HCT116 (cell line): ENCODE measurements around the gene ARFGEF3. TPM values are rescaled to one million over a fixed set of nuclear protein-coding genes. Genes with fewer than 3 reads are reported as not detected.

Experiments used
- ATAC-seq: fragments of 200-7000 bp; cut with Tn5 transposase; 2 replicates; pipeline ENCODE4 v1.9.1; 2020; ENCODE audit warnings: mild to moderate bottlenecking, moderate library complexity
- BruUV-seq: library from RNA; stranded (reverse); fragments of 400-500 nt; replicated peaks from 2 replicates; lab custom pipeline; 2021; lab: Mats Ljungman, UMichigan
- CTCF ChIA-PET: fragments of 300-600 bp; sonication (Branson Sonifier 250); formaldehyde crosslinking; loops from one replicate; lab custom pipeline; 2021; ENCODE audit warnings: antibody characterized with exemption; lab: Charles Lee
- POLR2A ChIA-PET: fragments of 300-600, 350-600 bp; sonication (Branson Sonifier 250); formaldehyde crosslinking; loops from one replicate; lab custom pipeline; 2021; ENCODE audit warnings: antibody characterized with exemption; lab: Charles Lee
- RAD21 ChIA-PET, 2 experiments: fragments of 300-600 bp; sonication (Branson Sonifier 250); formaldehyde crosslinking; loops; one replicate each; lab custom pipeline; 2023; ENCODE audit warnings: low total read pairs in 2 of 2; ENCODE audit not compliant: uncharacterized antibody in 2 of 2, unreplicated experiment in 2 of 2, low non-redundant PET in 1 of 2; lab: Charles Lee
- DNase-seq: peaks from one replicate; pipeline ENCODE4 v3.0.0-alpha.2; 2010; ENCODE audit warnings: low read depth, low spot score
- H2AFZ ChIP-seq: fragments of 200-600 bp; shearing (Covaris generic), sonication (generic); 2 replicates; pipeline ENCODE4 v1.6.1; 2017; ENCODE audit warnings: low read depth, mixed run types, mixed read lengths, antibody characterized with exemption, low read length; ENCODE audit not compliant: poor library complexity, severe bottlenecking
- H3K27ac ChIP-seq: 2 replicates; pipeline ENCODE4 v1.5.1; 2012; ENCODE audit warnings: low read depth, low read length
- H3K27me3 ChIP-seq: fragments of 200-600 bp; sonication (generic); 2 replicates; pipeline ENCODE4 v1.6.1; 2016; ENCODE audit warnings: mixed run types, low read length, mixed read lengths; ENCODE audit not compliant: insufficient read depth
- H3K36me3 ChIP-seq, 2 experiments: fragments of 200-500 bp in 1 of 2; fragments of 200-600 bp in 1 of 2; sonication (Bioruptor generic) in 1 of 2; sonication (generic) in 1 of 2; 2 replicates each; pipeline versions ENCODE4 v1.5.1 to v1.6.1; 2014 to 2016; ENCODE audit warnings: low read length in 2 of 2, inconsistent platforms in 1 of 2, mixed read lengths in 1 of 2, mixed run types in 1 of 2; ENCODE audit not compliant: insufficient read depth in 2 of 2, control insufficient read depth in 1 of 2
- H3K4me1 ChIP-seq, 2 experiments: fragments of 200-600 bp in 1 of 2; sonication (generic) in 1 of 2; 2 replicates each; pipeline versions ENCODE4 v1.5.1 to v1.6.1; 2012 to 2017; ENCODE audit warnings: low read length in 2 of 2, inconsistent platforms in 1 of 2, mild to moderate bottlenecking in 1 of 2, mixed read lengths in 1 of 2, mixed run types in 1 of 2, moderate library complexity in 1 of 2; ENCODE audit not compliant: insufficient read depth in 2 of 2, control insufficient read depth in 1 of 2
- H3K4me2 ChIP-seq: fragments of 200-600 bp; sonication (generic); 2 replicates; pipeline ENCODE4 v1.6.1; 2017; ENCODE audit warnings: mixed run types, low read length, mixed read lengths
- H3K4me3 ChIP-seq, 2 experiments: fragments of 200-600 bp in 1 of 2; sonication (generic) in 1 of 2; replicated peaks in 1 of 2; 2 replicates each; pipeline ENCODE4 v1.5.1; 2011 to 2016; ENCODE audit warnings: low read length in 2 of 2, control low read depth in 1 of 2, low read depth in 1 of 2, mild to moderate bottlenecking in 1 of 2, mixed read lengths in 1 of 2, mixed run types in 1 of 2
- H3K79me2 ChIP-seq: fragments of 200-600 bp; sonication (generic); 2 replicates; pipeline ENCODE4 v1.6.1; 2017; ENCODE audit warnings: mild to moderate bottlenecking, mixed run types, low read length, moderate library complexity, mixed read lengths; ENCODE audit not compliant: insufficient read depth
- H3K9ac ChIP-seq: fragments of 200-600 bp; sonication (generic); 2 replicates; pipeline ENCODE4 v1.6.1; 2016; ENCODE audit warnings: low read length, mixed read lengths
- H3K9me2 ChIP-seq: fragments of 200-600 bp; sonication (generic), shearing (Covaris generic); 2 replicates; pipeline ENCODE4 v1.6.1; 2017; ENCODE audit warnings: mixed run types, mild to moderate bottlenecking, moderate library complexity; ENCODE audit not compliant: insufficient read depth
- H3K9me3 ChIP-seq, 2 experiments: fragments of 200-500 bp in 1 of 2; fragments of 200-600 bp in 1 of 2; sonication (Bioruptor generic) in 1 of 2; sonication (generic) in 1 of 2; 2 replicates each; pipeline ENCODE4 v1.6.1; 2014 to 2017; ENCODE audit warnings: low read length in 2 of 2, mixed read lengths in 2 of 2, inconsistent platforms in 1 of 2, low read depth in 1 of 2, mild to moderate bottlenecking in 1 of 2, mixed run types in 1 of 2, moderate library complexity in 1 of 2; ENCODE audit not compliant: control insufficient read depth in 1 of 2, insufficient read depth in 1 of 2
- H4K20me1 ChIP-seq: fragments of 200-600 bp; sonication (generic), shearing (Covaris generic); 2 replicates; pipeline ENCODE4 v1.6.1; 2017; ENCODE audit warnings: mixed run types, mild to moderate bottlenecking, moderate library complexity; ENCODE audit not compliant: insufficient read depth
- CBX3 ChIP-seq: IDR thresholded peaks from 2 replicates; pipeline ENCODE4 v1.6.1; 2012; ENCODE audit warnings: low read depth
- CEBPB ChIP-seq: IDR thresholded peaks from 2 replicates; pipeline ENCODE4 v1.6.1; 2012; ENCODE audit warnings: low read depth
- EGR1 ChIP-seq: IDR thresholded peaks from 2 replicates; pipeline ENCODE4 v1.6.1; 2012; ENCODE audit warnings: low read depth
- FOSL1 ChIP-seq: IDR thresholded peaks from 2 replicates; pipeline ENCODE4 v1.6.1; 2012; ENCODE audit warnings: low read depth
- JUND ChIP-seq: IDR thresholded peaks from 2 replicates; pipeline ENCODE4 v1.6.1; 2012
- POLR2A ChIP-seq: IDR thresholded peaks from 2 replicates; pipeline ENCODE4 v1.7.0; 2011; ENCODE audit warnings: borderline replicate concordance; ENCODE audit not compliant: insufficient read depth, insufficient read length; ENCODE audit errors: extremely low read depth
- SP1 ChIP-seq: IDR thresholded peaks from 2 replicates; pipeline ENCODE4 v1.6.1; 2012; ENCODE audit warnings: low read depth
- SRF ChIP-seq: IDR thresholded peaks from 2 replicates; pipeline ENCODE4 v1.6.1; 2012; ENCODE audit warnings: low read depth
- TCF7L2 ChIP-seq: IDR thresholded peaks from 2 replicates; pipeline ENCODE4 v1.7.0; 2011; ENCODE audit warnings: borderline replicate concordance, inconsistent platforms; ENCODE audit not compliant: insufficient read depth, insufficient read length; ENCODE audit errors: extremely low read depth
- YY1 ChIP-seq: IDR thresholded peaks from 2 replicates; pipeline ENCODE4 v1.6.1; 2011; ENCODE audit warnings: low read length, low read depth, moderate library complexity, mild to moderate bottlenecking; ENCODE audit not compliant: insufficient replicate concordance; ENCODE audit errors: extremely low read depth
- ZBTB33 ChIP-seq: IDR thresholded peaks from 2 replicates; pipeline ENCODE4 v1.6.1; 2011; ENCODE audit warnings: mild to moderate bottlenecking, low read length, moderate library complexity; ENCODE audit not compliant: insufficient replicate concordance; ENCODE audit errors: extremely low read depth
- ZFX ChIP-seq: fragments of 450-650 bp; IDR thresholded peaks from 2 replicates; pipeline ENCODE4 v1.6.1; 2017
- intact Hi-C: fragments of 100-400 bp; cut with micrococcal nuclease; formaldehyde crosslinking; loops from 2 replicates; pipeline ENCODE4 v1.10.0; 2022
- total RNA-seq: library from RNA; stranded (reverse); gene quantifications from one replicate; pipeline ENCODE4 v1.2.1, GENCODE V29; 2021; ENCODE audit not compliant: unreplicated experiment
- TF ChIP-seq, protein P1 (sequence below): IDR thresholded peaks from 2 replicates; pipeline ENCODE4 v1.6.1; 2012; ENCODE audit warnings: low read depth
- TF ChIP-seq, protein P2 (sequence below): IDR thresholded peaks from 2 replicates; pipeline ENCODE4 v1.6.1; 2012

The ARFGEF3 gene
- total RNA-seq, 1 experiment from 2014 or later, result 3.8 TPM

GRCh38 chr6:138204792-138205384 lies 43.1 kb downstream of the ARFGEF3 start:
- Histone ChIP-seq H3K9me2 (no peaks in the 10 kb centered on the region), H3K79me2 (no peaks in the 10 kb centered on the region)
- intact Hi-C loops, result no loop called here
- RAD21 ChIA-PET, result no interaction called here
- CTCF ChIA-PET, result no interaction called here
- POLR2A ChIA-PET, result no interaction called here
- TF ChIP-seq SRF, result no peak
- no peak for TF ChIP-seq ZBTB33
- no peak for TF ChIP-seq CEBPB
- no peak for TF ChIP-seq SP1
- no peak for TF ChIP-seq CBX3
- TF ChIP-seq TCF7L2, result no peak
- no peak for TF ChIP-seq POLR2A
- TF ChIP-seq, protein P1, sequence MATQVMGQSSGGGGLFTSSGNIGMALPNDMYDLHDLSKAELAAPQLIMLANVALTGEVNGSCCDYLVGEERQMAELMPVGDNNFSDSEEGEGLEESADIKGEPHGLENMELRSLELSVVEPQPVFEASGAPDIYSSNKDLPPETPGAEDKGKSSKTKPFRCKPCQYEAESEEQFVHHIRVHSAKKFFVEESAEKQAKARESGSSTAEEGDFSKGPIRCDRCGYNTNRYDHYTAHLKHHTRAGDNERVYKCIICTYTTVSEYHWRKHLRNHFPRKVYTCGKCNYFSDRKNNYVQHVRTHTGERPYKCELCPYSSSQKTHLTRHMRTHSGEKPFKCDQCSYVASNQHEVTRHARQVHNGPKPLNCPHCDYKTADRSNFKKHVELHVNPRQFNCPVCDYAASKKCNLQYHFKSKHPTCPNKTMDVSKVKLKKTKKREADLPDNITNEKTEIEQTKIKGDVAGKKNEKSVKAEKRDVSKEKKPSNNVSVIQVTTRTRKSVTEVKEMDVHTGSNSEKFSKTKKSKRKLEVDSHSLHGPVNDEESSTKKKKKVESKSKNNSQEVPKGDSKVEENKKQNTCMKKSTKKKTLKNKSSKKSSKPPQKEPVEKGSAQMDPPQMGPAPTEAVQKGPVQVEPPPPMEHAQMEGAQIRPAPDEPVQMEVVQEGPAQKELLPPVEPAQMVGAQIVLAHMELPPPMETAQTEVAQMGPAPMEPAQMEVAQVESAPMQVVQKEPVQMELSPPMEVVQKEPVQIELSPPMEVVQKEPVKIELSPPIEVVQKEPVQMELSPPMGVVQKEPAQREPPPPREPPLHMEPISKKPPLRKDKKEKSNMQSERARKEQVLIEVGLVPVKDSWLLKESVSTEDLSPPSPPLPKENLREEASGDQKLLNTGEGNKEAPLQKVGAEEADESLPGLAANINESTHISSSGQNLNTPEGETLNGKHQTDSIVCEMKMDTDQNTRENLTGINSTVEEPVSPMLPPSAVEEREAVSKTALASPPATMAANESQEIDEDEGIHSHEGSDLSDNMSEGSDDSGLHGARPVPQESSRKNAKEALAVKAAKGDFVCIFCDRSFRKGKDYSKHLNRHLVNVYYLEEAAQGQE, result no peak
- no peak for TF ChIP-seq EGR1
- TF ChIP-seq FOSL1, result no peak
- TF ChIP-seq, protein P2, sequence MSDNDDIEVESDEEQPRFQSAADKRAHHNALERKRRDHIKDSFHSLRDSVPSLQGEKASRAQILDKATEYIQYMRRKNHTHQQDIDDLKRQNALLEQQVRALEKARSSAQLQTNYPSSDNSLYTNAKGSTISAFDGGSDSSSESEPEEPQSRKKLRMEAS, result no peak
- no peak for TF ChIP-seq ZFX
- TF ChIP-seq JUND, result no peak
- TF ChIP-seq YY1, result no peak
- TF ChIP-seq, all 23 proteins: peak for 0
- DNase-seq, result no peak
- no peak overlapping the region for H3K27ac ChIP-seq
- no peak overlapping the region for H2AFZ ChIP-seq
- no peak overlapping the region for H3K4me3 ChIP-seq
- H3K9me3 ChIP-seq, result no peaks in the 10 kb centered on the region
- H3K4me2 ChIP-seq, result no peak overlapping the region
- no peaks in the 10 kb centered on the region for H3K4me1 ChIP-seq
- BruUV-seq, result no TSS peak
- no peaks in the 10 kb centered on the region for H4K20me1 ChIP-seq
- H3K27me3 ChIP-seq, result no peaks in the 10 kb centered on the region
- H3K36me3 ChIP-seq, result no peaks in the 10 kb centered on the region
- ATAC-seq, result no peak
- no peak overlapping the region for H3K9ac ChIP-seq
